ENCODE results near the gene CD79A.

DNA sequence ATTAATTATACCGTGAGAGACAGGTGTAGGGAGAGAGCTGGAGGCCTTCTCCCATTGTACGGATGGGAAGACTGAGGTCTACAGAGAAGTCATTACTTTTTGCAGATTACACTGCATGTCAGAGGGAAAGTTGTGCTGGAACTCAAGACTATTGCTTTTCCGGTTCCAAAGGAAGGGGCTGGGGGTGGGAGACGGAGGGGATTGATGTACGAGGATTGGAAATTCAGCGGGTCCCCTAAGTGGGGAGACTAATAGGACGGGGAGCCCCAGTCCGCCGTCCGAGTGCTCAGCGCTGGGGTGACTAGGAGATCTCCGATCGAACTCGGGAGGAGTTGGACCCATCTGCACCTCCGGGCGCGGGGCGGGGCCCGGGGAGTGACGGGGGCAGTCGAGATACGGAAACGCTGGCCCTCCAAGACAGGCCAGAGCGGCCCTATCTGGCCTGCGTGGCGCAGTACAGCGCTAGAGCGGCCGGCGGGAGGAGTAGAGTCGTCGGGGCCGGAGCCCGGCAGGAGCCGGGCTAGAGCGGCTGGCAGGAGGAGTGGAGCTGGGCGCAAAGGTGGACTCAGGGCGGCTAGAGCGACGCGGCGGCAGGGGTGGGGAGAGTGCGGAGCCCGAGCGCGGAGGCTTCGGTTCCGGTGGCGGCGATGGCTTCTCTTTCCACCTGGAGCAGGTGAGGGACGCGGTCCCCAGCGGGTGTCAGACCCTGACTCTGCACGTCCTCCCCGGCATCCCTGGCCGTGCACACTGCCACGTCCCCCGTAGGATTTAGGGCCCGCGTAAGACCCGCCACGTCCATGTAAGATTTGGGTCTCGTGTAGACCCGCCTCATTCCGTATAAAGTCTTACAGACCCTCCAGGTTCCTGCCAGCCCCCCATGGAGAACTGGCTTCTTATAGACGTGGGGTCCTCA is 7.0 kb downstream of the CD79A start:
- TF ChIP-seq TAF1 (IDR thresholded peaks at IDR 0.05; ENCODE audit: borderline replicate concordance, insufficient read depth, low read length) (peak; percentile 52; the same call in 1 of the 2 replicates), POLR2AphosphoS5 (IDR thresholded peaks at IDR 0.05; ENCODE audit: low read depth, low read length) (peak; percentile 81), SIN3A (IDR thresholded peaks at IDR 0.05; ENCODE audit: borderline replicate concordance, insufficient read depth, low read length) (peak; percentile 72; the same call in 1 of the 2 replicates)

Measured in PFSK-1 (cell line).